Activated CD8-positive, alpha-beta memory T cell treated with anti-CD3 and anti-CD28 coated beads, Interleukin-2, amount 50 U/mL, for 24 hours (primary cell): ENCODE measurements around the gene CEP63.
"Not testable (repeated sequence)": the region's sequence is repeated elsewhere in the genome, so short reads cannot be mapped to it uniquely, and the experiment has no call there.

Source experiments
- DNase-seq: peaks from one replicate; pipeline ENCODE4 v3.0.0-alpha.2; 2020; ENCODE audit errors: extremely low read depth

Gene CEP63

GRCh38 chr3:134516905-134517304 lies 31.0 kb downstream of the CEP63 start:
- no peak for DNase-seq

GRCh38 chr3:134517791-134518190 lies 31.9 kb downstream of the CEP63 start:
- no peak for DNase-seq

- no peak for DNase-seq
These were observed 36.7 kb downstream of the CEP63 start for GRCh38 chr3:134522541-134522940.

GRCh38 chr3:134525293-134525692 lies 39.4 kb downstream of the CEP63 start:
- no peak for DNase-seq

- DNase-seq = no peak
These were observed 40.5 kb downstream of the CEP63 start for GRCh38 chr3:134526319-134526718.

- DNase-seq = no peak
These were observed 41.2 kb downstream of the CEP63 start for GRCh38 chr3:134527037-134527436.

GRCh38 chr3:134527538-134528186 lies 41.8 kb downstream of the CEP63 start:
- no peak for DNase-seq

GRCh38 chr3:134533493-134533892 lies 47.6 kb downstream of the CEP63 start:
- DNase-seq = no peak

- no peak for DNase-seq
These were observed 49.5 kb downstream of the CEP63 start for GRCh38 chr3:134535186-134535970.

GRCh38 chr3:134536781-134537180 lies 50.9 kb downstream of the CEP63 start:
- no peak for DNase-seq

- no peak for DNase-seq
These were observed 56.6 kb downstream of the CEP63 start for GRCh38 chr3:134542287-134542958.

- no peak for DNase-seq
These were observed 57.3 kb downstream of the CEP63 start for GRCh38 chr3:134543113-134543512.

- DNase-seq = no peak
These were observed 58.5 kb downstream of the CEP63 start for GRCh38 chr3:134544316-134544715.

GRCh38 chr3:134544783-134545182 lies 58.9 kb downstream of the CEP63 start:
- not testable (repeated sequence) for DNase-seq

- no peak for DNase-seq
These were observed 60.0 kb downstream of the CEP63 start for GRCh38 chr3:134545818-134546217.

- DNase-seq = no peak
These were observed 66.9 kb downstream of the CEP63 start for GRCh38 chr3:134552784-134553183.

- no peak for DNase-seq
These were observed 73.7 kb downstream of the CEP63 start for GRCh38 chr3:134559591-134559990.

GRCh38 chr3:134562055-134562454 lies 76.2 kb downstream of the CEP63 start:
- DNase-seq = no peak

GRCh38 chr3:134563601-134564000 lies 77.7 kb downstream of the CEP63 start:
- no peak for DNase-seq

- DNase-seq = no peak
These were observed 79.1 kb downstream of the CEP63 start for GRCh38 chr3:134564991-134565390.

GRCh38 chr3:134567605-134568004 lies 81.7 kb downstream of the CEP63 start:
- no peak for DNase-seq

- DNase-seq = no peak
These were observed 82.9 kb downstream of the CEP63 start for GRCh38 chr3:134568790-134569189.

GRCh38 chr3:134569899-134570298 lies 84.0 kb downstream of the CEP63 start:
- not testable (repeated sequence) for DNase-seq
